Endothelial cell of umbilical vein (primary cell): ENCODE measurements around the gene MAPT. TPM values are rescaled to one million over a fixed set of nuclear protein-coding genes. Genes with fewer than 3 reads are reported as not detected.

ENCODE experiments used
- BruUV-seq: library from RNA; stranded (reverse); fragments of 400-500 nt; replicated peaks from 2 replicates; lab custom pipeline; 2021; lab: Mats Ljungman, UMichigan
- CTCF ChIA-PET: fragments of 300-600, 350-600 bp; sonication (Branson Sonifier 250); formaldehyde crosslinking; loops from one replicate; lab custom pipeline; 2021; ENCODE audit warnings: antibody characterized with exemption, inconsistent platforms; lab: Charles Lee
- POLR2A ChIA-PET: fragments of 300-600, 350-600 bp; sonication (Branson Sonifier 250); formaldehyde crosslinking; loops from one replicate; lab custom pipeline; 2021; ENCODE audit warnings: antibody characterized with exemption, inconsistent platforms; lab: Charles Lee
- DNase-seq: peaks from one replicate; pipeline ENCODE4 v3.0.0-alpha.2; 2011; ENCODE audit warnings: low read depth, low spot score
- FAIRE-seq: peaks from 2 replicates; lab custom pipeline; 2011; peaks lifted over from hg19 to GRCh38; lab: Jason Lieb, UNC
- H2AFZ ChIP-seq: 2 replicates; pipeline ENCODE4 v1.6.0; 2012; ENCODE audit warnings: low read depth, low read length, control low read depth, inconsistent platforms
- H3K27ac ChIP-seq: 2 replicates; pipeline ENCODE4 v1.5.1; 2011; ENCODE audit warnings: low read depth, mild to moderate bottlenecking, control low read depth, low read length, moderate library complexity; ENCODE audit not compliant: insufficient read depth
- H3K27me3 ChIP-seq, 2 experiments: 2 replicates each; pipeline versions ENCODE4 v1.6.0 to v1.6.1; 2011; ENCODE audit warnings: low read length in 2 of 2, mixed read lengths in 1 of 2; ENCODE audit not compliant: control insufficient read depth in 2 of 2, insufficient read depth in 2 of 2
- H3K36me3 ChIP-seq, 2 experiments: 2 replicates in 1 of 2; 3 replicates in 1 of 2; pipeline ENCODE4 v1.5.1; 2011; ENCODE audit warnings: low read length in 2 of 2, mild to moderate bottlenecking in 1 of 2, moderate library complexity in 1 of 2; ENCODE audit not compliant: control insufficient read depth in 2 of 2, insufficient read depth in 2 of 2; ENCODE audit errors: extremely low read depth in 1 of 2
- H3K4me1 ChIP-seq: 3 replicates; pipeline ENCODE4 v1.5.1; 2011; ENCODE audit warnings: mild to moderate bottlenecking, low read length; ENCODE audit not compliant: control insufficient read depth, insufficient read depth; ENCODE audit errors: extremely low read depth
- H3K4me2 ChIP-seq: 2 replicates; pipeline ENCODE4 v1.6.1; 2011; ENCODE audit warnings: low read length, control low read depth, mixed read lengths; ENCODE audit not compliant: insufficient read depth
- H3K4me3 ChIP-seq, 3 experiments: fragments of 200-600 bp in 1 of 3; sonication (generic), shearing (Covaris generic) in 1 of 3; replicated peaks in 1 of 3; 2 replicates each; pipeline ENCODE4 v1.5.1; 2011 to 2016; ENCODE audit warnings: control low read depth in 3 of 3, low read length in 3 of 3, mild to moderate bottlenecking in 2 of 3, inconsistent platforms in 1 of 3, low read depth in 1 of 3, moderate library complexity in 1 of 3; ENCODE audit not compliant: insufficient read depth in 1 of 3
- H3K79me2 ChIP-seq: 2 replicates; pipeline ENCODE4 v1.6.0; 2012; ENCODE audit warnings: low read length, inconsistent platforms; ENCODE audit not compliant: control insufficient read depth, insufficient read depth
- H3K9ac ChIP-seq: replicated peaks from 2 replicates; pipeline ENCODE3; 2011; ENCODE audit warnings: low read length, control low read depth; ENCODE audit not compliant: insufficient read depth; ENCODE audit errors: extremely low read depth
- H3K9me1 ChIP-seq: replicated peaks from 3 replicates; pipeline ENCODE4 v1.6.0; 2011; ENCODE audit warnings: mild to moderate bottlenecking, low read length; ENCODE audit not compliant: control insufficient read depth, insufficient read depth; ENCODE audit errors: extremely low read depth
- H3K9me3 ChIP-seq: replicated peaks from 2 replicates; pipeline ENCODE4 v1.5.1; 2012; ENCODE audit warnings: low read length, inconsistent platforms; ENCODE audit not compliant: control insufficient read depth, insufficient read depth
- H4K20me1 ChIP-seq: replicated peaks from 2 replicates; pipeline ENCODE3; 2011; ENCODE audit warnings: mild to moderate bottlenecking, low read length; ENCODE audit not compliant: control insufficient read depth, insufficient read depth; ENCODE audit errors: extremely low read depth
- CTCF ChIP-seq, 2 donors: IDR thresholded peaks; 1 replicate in 1 of 2; 2 replicates in 1 of 2; pipeline ENCODE4 v1.5.1; 2011; ENCODE audit warnings: low read length in 2 of 2, mild to moderate bottlenecking in 2 of 2, moderate library complexity in 2 of 2, control low read depth in 1 of 2, inconsistent platforms in 1 of 2, low read depth in 1 of 2; ENCODE audit not compliant: insufficient read depth in 1 of 2; ENCODE audit errors: extremely low read depth in 1 of 2
- EZH2 ChIP-seq: IDR thresholded peaks from 2 replicates; pipeline ENCODE4 v1.6.1; 2012; ENCODE audit warnings: borderline replicate concordance, low read depth, mild to moderate bottlenecking, moderate library complexity, low read length, inconsistent platforms; ENCODE audit not compliant: severe bottlenecking
- FOS ChIP-seq: IDR thresholded peaks from 2 replicates; pipeline ENCODE4 v1.6.1; 2011; ENCODE audit warnings: mild to moderate bottlenecking, low read length, moderate library complexity, borderline replicate concordance; ENCODE audit not compliant: insufficient read depth
- GATA2 ChIP-seq: IDR thresholded peaks from 2 replicates; pipeline ENCODE4 v1.7.0; 2011; ENCODE audit warnings: low read depth, mild to moderate bottlenecking, moderate library complexity, mixed read lengths, low read length; ENCODE audit not compliant: insufficient read length, insufficient read depth
- JUN ChIP-seq: IDR thresholded peaks from 2 replicates; pipeline ENCODE4 v1.6.1; 2011; ENCODE audit warnings: borderline replicate concordance, low read depth; ENCODE audit not compliant: insufficient read length, insufficient read depth
- MAX ChIP-seq: IDR thresholded peaks from 2 replicates; pipeline ENCODE4 v1.6.1; 2011; ENCODE audit not compliant: insufficient read depth, insufficient read length
- MYC ChIP-seq: IDR thresholded peaks from one replicate; pipeline ENCODE4 v1.6.1; 2011; ENCODE audit warnings: mild to moderate bottlenecking, low read depth, low read length
- POLR2A ChIP-seq: IDR thresholded peaks from 2 replicates; pipeline ENCODE4 v1.6.1; 2012; ENCODE audit warnings: low read depth, mild to moderate bottlenecking, control low read depth, low read length
- POLR2AphosphoS5 ChIP-seq: IDR thresholded peaks from 2 replicates; pipeline ENCODE4 v1.6.1; 2012; ENCODE audit warnings: low read depth, mild to moderate bottlenecking, control low read depth, low read length, moderate library complexity; ENCODE audit not compliant: insufficient read depth
- dilution Hi-C: fragments of 300-500 bp; cut with MboI; formaldehyde crosslinking; loops from one replicate; pipeline ENCODE4 v1.15.0; 2019; ENCODE audit warnings: low sequenced_read_pairs; ENCODE audit not compliant: extremely low pct_ligation_motif_present
- intact Hi-C: fragments of 100-400 bp; cut with micrococcal nuclease; formaldehyde crosslinking; loops from one replicate; pipeline ENCODE4 v1.10.0; 2022
- polyA plus RNA-seq, 4 experiments: library from polyadenylated mRNA; depleted of rRNA in 3 of 4; stranded (reverse) in 3 of 4; unstranded in 1 of 4; fragments of >200 nt; gene quantifications; 2 replicates each; pipeline versions ENCODE4 v1.2.1 to v1.2.3, GENCODE V29; 2011 to 2012; ENCODE audit warnings: missing spikeins in 1 of 4
- total RNA-seq: library from RNA; stranded (reverse); gene quantifications from 2 replicates; pipeline ENCODE4 v1.2.3, GENCODE V29; 2021

MAPT gene
- total and polyA plus RNA-seq, 2 donors (not counting 3 experiments of a cell fraction or from before 2014, with no cell fraction given), result 0.04 to 0.51 TPM

GRCh38 chr17:46010597-46011186 lies 116.3 kb downstream of the MAPT start:
- Histone ChIP-seq H3K9ac (no peak overlapping the region), H3K9me3 (no peaks in the 10 kb centered on the region), H3K9me1 (no peaks in the 10 kb centered on the region), H3K4me3 (no peak overlapping the region), H3K79me2 (no peaks in the 10 kb centered on the region), H4K20me1 (no peaks in the 10 kb centered on the region), H3K4me1 (no peaks in the 10 kb centered on the region), H3K36me3 (no peaks in the 10 kb centered on the region), H3K4me2 (no peak overlapping the region), H3K27me3 (peaks cover 0 to 2% of the 10 kb centered on the region in 2 experiments), H3K27ac (no peak overlapping the region), H2AFZ (no peak overlapping the region)
- ChIA-PET CTCF (interaction anchor here (1.8 kb wide), 1 partner anchor 202 kb away, joined by 4 read pairs; no protein-coding TSS in a partner anchor), POLR2A (no interaction called here)
- intact Hi-C loops, result no loop called here
- DNase-seq (no peak), FAIRE-seq (no peak)
- dilution Hi-C loops, result no loop called here
- TF ChIP-seq POLR2AphosphoS5 (no peak), EZH2 (no peak), MAX (no peak), FOS (no peak), CTCF (IDR thresholded peaks at IDR 0.05; ENCODE audit: extremely low read depth in 1 of 2, insufficient read depth in 1 of 2, low read depth in 1 of 2, low read length in 2 of 2) (no peak), GATA2 (no peak), POLR2A (no peak), MYC (no peak), JUN (no peak)
- no TSS peak for BruUV-seq
